Ovary (tissue), 9 donors: ENCODE results near the gene GALNT16. TPM values are rescaled to one million over a fixed set of nuclear protein-coding genes. Genes with fewer than 3 reads are reported as not detected.

Source experiments
- DNase-seq, 5 donors: peaks; one replicate each; pipeline ENCODE4 v3.0.0-alpha.2; 2019 to 2020
- H3K27ac ChIP-seq, 2 donors: fragments of 200-600 bp; one replicate each; pipeline versions ENCODE4 v1.5.1 to v1.8.0; 2019 to 2022
- H3K27me3 ChIP-seq: fragments of 200-600 bp; one replicate; pipeline ENCODE4 v1.8.0; 2022
- H3K36me3 ChIP-seq: fragments of 200-600 bp; sonication (generic); one replicate; pipeline ENCODE4 v1.5.1; 2019
- H3K4me1 ChIP-seq: one replicate; pipeline ENCODE4 v1.8.1; 2013; ENCODE audit warnings: mild to moderate bottlenecking, moderate library complexity; ENCODE audit not compliant: insufficient read depth
- H3K4me3 ChIP-seq: fragments of 200-600 bp; sonication (generic); one replicate; pipeline ENCODE4 v1.5.1; 2017
- H3K9me3 ChIP-seq, 2 donors: fragments of 200-600 bp in 1 of 2; sonication (generic) in 1 of 2; one replicate each; pipeline versions ENCODE4 v1.5.1 to v1.8.1; 2013 to 2019; ENCODE audit warnings: mild to moderate bottlenecking in 1 of 2, moderate library complexity in 1 of 2
- CTCF ChIP-seq, 3 donors: fragments of 450-650 bp in 2 of 3; fragments of 200-600 bp in 1 of 3; IDR thresholded peaks; one replicate each; pipeline versions ENCODE4 v1.5.1 to v1.8.0; 2016 to 2022; ENCODE audit warnings: antibody characterized with exemption in 3 of 3, mild to moderate bottlenecking in 1 of 3
- EP300 ChIP-seq: sonication (generic); formaldehyde crosslinking; IDR thresholded peaks from one replicate; pipeline ENCODE4 v1.6.1; 2017; ENCODE audit warnings: antibody characterized with exemption
- POLR2A ChIP-seq: fragments of 450-650 bp; IDR thresholded peaks from one replicate; pipeline ENCODE4 v1.6.1; 2017; ENCODE audit warnings: antibody characterized with exemption, mild to moderate bottlenecking, moderate library complexity
- WGBS, 3 donors: extraction: QIAGEN DNeasy Blood & Tissue Kit in 1 of 3; methylation state at CpG; one replicate each; pipeline versions ENCODE4 v1.1.5 to v1.1.7; 2013 to 2017; 5-methylcytosine and 5-hydroxymethylcytosine counted together
- intact Hi-C, 4 donors: fragments of 100-400 bp; cut with DNase I; formaldehyde crosslinking; loops; one replicate each; pipeline versions ENCODE4 v1.11.0 to v1.15.1; 2022 to 2023
- polyA plus RNA-seq, 2 donors: library from polyadenylated mRNA; stranded (reverse); fragments of 200-250 nt in 1 of 2; fragments of 350-450 nt in 1 of 2; fragmentation: Illumina TruSeq in 1 of 2; extraction: RNeasy Lipid Tissue Mini Kit (QIAGEN cat#74804) in 1 of 2; gene quantifications; one replicate each; pipeline ENCODE4 v1.2.3, GENCODE V29; 2013 to 2014
- total RNA-seq, 7 donors: library from RNA; depleted of rRNA in 2 of 7; stranded (reverse); fragments of >200 nt in 2 of 7; fragmentation: NEBNext Ultra II Directional in 3 of 7; extraction: Animal tissue kit (Norgen Biotek cat#: 25700) in 3 of 7; gene quantifications; one replicate each; pipeline versions ENCODE4 v1.1.0 to v1.2.4, GENCODE V29; 2016 to 2023
- donor health status: DM: no; HTN: no; CAD: no; lungs with moderate emphysema.
- donor health status: DM: no; HTN: no; CAD: no.
- donor health status: Bipolar disorder and iron deficiency.
- donor health status: DM: yes; HTN: yes; CAD: no.
- donor health status: DM: no; HTN: no; CAD: no.
- donor health status: DM: yes; HTN: yes; CAD: no.

Gene GALNT16
- total and polyA plus RNA-seq, 9 donors = 0.36 to 5.3 (median 2.0) TPM

GRCh38 chr14:69342928-69343525 lies 83.1 kb downstream of the GALNT16 start:
- intact Hi-C loops = no loop called here
- H3K4me1 ChIP-seq = no peaks in the 10 kb centered on the region
- H3K4me3 ChIP-seq = no peak overlapping the region
- DNase-seq = no peak
- TF ChIP-seq CTCF (IDR thresholded peaks at IDR 0.05) (no peak), POLR2A (no peak), EP300 (no peak)
- no peaks in the 10 kb centered on the region for H3K27me3 ChIP-seq
- WGBS, 3 donors = 63 to 73% (median 70%) methylated on average over 8 of the region's 8 CpGs
- no peaks in the 10 kb centered on the region for H3K9me3 ChIP-seq
- H3K36me3 ChIP-seq = no peaks in the 10 kb centered on the region
- no peak overlapping the region for H3K27ac ChIP-seq

- Histone ChIP-seq H3K36me3 (no peaks in the 10 kb centered on the region), H3K9me3 (no peaks in the 10 kb centered on the region), H3K4me1 (no peaks in the 10 kb centered on the region), H3K27ac (no peak overlapping the region), H3K27me3 (no peaks in the 10 kb centered on the region), H3K4me3 (no peak overlapping the region)
- TF ChIP-seq CTCF (IDR thresholded peaks at IDR 0.05) = no peak
- no peak for TF ChIP-seq EP300
- no peak for TF ChIP-seq POLR2A
- WGBS, 3 donors = 87 to 91% (median 87%) methylated on average over 3 of the region's 3 CpGs
- intact Hi-C loops = no loop called here
- DNase-seq = no peak
These were observed 84.2 kb downstream of the GALNT16 start for GRCh38 chr14:69344171-69344570.

- H3K4me1 ChIP-seq = no peaks in the 10 kb centered on the region
- H3K27me3 ChIP-seq = no peaks in the 10 kb centered on the region
- 54 to 79% (median 62%) methylated on average over 4 of the region's 4 CpGs for WGBS, 3 donors
- H3K36me3 ChIP-seq = no peaks in the 10 kb centered on the region
- TF ChIP-seq POLR2A = no peak
- TF ChIP-seq EP300 = no peak
- TF ChIP-seq CTCF (IDR thresholded peaks at IDR 0.05) = no peak
- intact Hi-C loops = no loop called here
- no peak overlapping the region for H3K4me3 ChIP-seq
- DNase-seq = no peak
- no peaks in the 10 kb centered on the region for H3K9me3 ChIP-seq
- H3K27ac ChIP-seq = no peak overlapping the region
These were observed 85.4 kb downstream of the GALNT16 start for GRCh38 chr14:69345402-69345801.

GRCh38 chr14:69346710-69347109 lies 86.8 kb downstream of the GALNT16 start:
- Histone ChIP-seq H3K9me3 (no peaks in the 10 kb centered on the region), H3K4me1 (no peaks in the 10 kb centered on the region), H3K27ac (no peak overlapping the region), H3K36me3 (no peaks in the 10 kb centered on the region), H3K27me3 (no peaks in the 10 kb centered on the region), H3K4me3 (no peak overlapping the region)
- DNase-seq = peak in 3 of 5 donors; percentile 25 to 42 (median 41)
- 32 to 43% (median 41%) methylated on average over 9 of the region's 9 CpGs for WGBS, 3 donors
- intact Hi-C loops = no loop called here
- TF ChIP-seq EP300 = no peak

GRCh38 chr14:69349091-69349777 lies 89.3 kb downstream of the GALNT16 start:
- no peaks in the 10 kb centered on the region for H3K9me3 ChIP-seq
- H3K36me3 ChIP-seq = no peaks in the 10 kb centered on the region
- H3K4me3 ChIP-seq = no peak overlapping the region
- H3K27ac ChIP-seq = no peak overlapping the region
- no peaks in the 10 kb centered on the region for H3K27me3 ChIP-seq
- no peaks in the 10 kb centered on the region for H3K4me1 ChIP-seq
- DNase-seq = no peak
- no peak for TF ChIP-seq CTCF (IDR thresholded peaks at IDR 0.05)
- TF ChIP-seq POLR2A = no peak
- no peak for TF ChIP-seq EP300
- intact Hi-C loops = no loop called here
- WGBS, 3 donors = 86 to 92% (median 86%) methylated on average over 11 of the region's 11 CpGs
